NB4 (cell line): Measurements from ENCODE around the gene SRGAP2B.
"Not testable (repeated sequence)": the region's sequence is repeated elsewhere in the genome, so short reads cannot be mapped to it uniquely, and the experiment has no call there.

Experiments used
- DNase-seq: peaks from one replicate; pipeline ENCODE4 v3.0.0; 2010; ENCODE audit warnings: low read depth
- H3K4me3 ChIP-seq: one replicate; pipeline ENCODE4 v1.5.1; 2011; ENCODE audit warnings: mild to moderate bottlenecking, low read depth, low read length, moderate library complexity

Gene SRGAP2B

GRCh38 chr1:145095284-145096057 is at the start of gene SRGAP2B, which contains the start of gene FAM72D:
SRGAP2B (minus strand) TSS chr1:145095328; CDS start chr1:145092901, 2,427 bp downstream.
FAM72D (plus strand) TSS chr1:145095974; CDS start chr1:145096848, 874 bp downstream.
- H3K4me3 ChIP-seq: peak within 1 kb of the TSS; percentile 50

GRCh38 chr1:145144264-145144913 is 49.3 kb upstream of the SRGAP2B start:
- not testable (repeated sequence) for DNase-seq, H3K4me3 ChIP-seq

More at GRCh38 chr1:145095284-145096057, at the start of gene SRGAP2B, which contains the start of gene FAM72D:
- not testable (repeated sequence) for DNase-seq

- not testable (repeated sequence) for DNase-seq, H3K4me3 ChIP-seq
Measured at GRCh38 chr1:145140549-145140948, 45.4 kb upstream of the SRGAP2B start.

GRCh38 chr1:145134476-145134875 is 39.3 kb upstream of the SRGAP2B start:
- DNase-seq, H3K4me3 ChIP-seq: not testable (repeated sequence)

- DNase-seq: peak; percentile 78
- not testable (repeated sequence) for H3K4me3 ChIP-seq
Measured at GRCh38 chr1:145128697-145129469, 33.8 kb upstream of the SRGAP2B start.

GRCh38 chr1:145127144-145127543 is 32.0 kb upstream of the SRGAP2B start:
- not testable (repeated sequence) for DNase-seq, H3K4me3 ChIP-seq

GRCh38 chr1:145125112-145125511 is 30.0 kb upstream of the SRGAP2B start:
- not testable (repeated sequence) for DNase-seq, H3K4me3 ChIP-seq

- H3K4me3 ChIP-seq, DNase-seq: not testable (repeated sequence)
Measured at GRCh38 chr1:145123992-145124641, 29.0 kb upstream of the SRGAP2B start.

GRCh38 chr1:145123062-145123395 is 27.9 kb upstream of the SRGAP2B start:
- not testable (repeated sequence) for H3K4me3 ChIP-seq

GRCh38 chr1:145122344-145123061 is 27.4 kb upstream of the SRGAP2B start:
- DNase-seq, H3K4me3 ChIP-seq: not testable (repeated sequence)

More at GRCh38 chr1:145123062-145123395, 27.9 kb upstream of the SRGAP2B start:
- DNase-seq: not testable (repeated sequence)

- not testable (repeated sequence) for H3K4me3 ChIP-seq, DNase-seq
Measured at GRCh38 chr1:145119842-145120241, 24.7 kb upstream of the SRGAP2B start.

- H3K4me3 ChIP-seq, DNase-seq: not testable (repeated sequence)
Measured at GRCh38 chr1:145115587-145116493, 20.7 kb upstream of the SRGAP2B start.

- H3K4me3 ChIP-seq, DNase-seq: not testable (repeated sequence)
Measured at GRCh38 chr1:145114560-145115057, 19.5 kb upstream of the SRGAP2B start.

GRCh38 chr1:145112703-145113102 is 17.6 kb upstream of the SRGAP2B start:
- H3K4me3 ChIP-seq, DNase-seq: not testable (repeated sequence)

- not testable (repeated sequence) for H3K4me3 ChIP-seq, DNase-seq
Measured at GRCh38 chr1:145111674-145112073, 16.5 kb upstream of the SRGAP2B start.

GRCh38 chr1:145103294-145103693 is 8.2 kb upstream of the SRGAP2B start:
- DNase-seq, H3K4me3 ChIP-seq: not testable (repeated sequence)

GRCh38 chr1:145101725-145102124 is 6.6 kb upstream of the SRGAP2B start:
- H3K4me3 ChIP-seq, DNase-seq: not testable (repeated sequence)
